ENCODE measurements around the gene OTUB1. TPM values are rescaled to one million over a fixed set of nuclear protein-coding genes. Genes with fewer than 3 reads are reported as not detected.

OTUB1 gene
- total RNA-seq, 2 donors from 2014 or later, result 87.7 to 95.1 TPM

- no peak for DNase-seq
- WGBS, 2 experiments (ENCODE audit: insufficient coverage in 1 of 2, insufficient read length in 1 of 2), result 80 to 91% methylated on average over 1 to 4 of the region's 4 CpGs
- H3K4me3 ChIP-seq (ENCODE audit: low read length), result no peak overlapping the region
- peaks cover 18% of the 10 kb centered on the region for H3K36me3 Mint-ChIP-seq (ENCODE audit: low read depth)
- H3K4me3 Mint-ChIP-seq, result no peak overlapping the region
- no peaks in the 10 kb centered on the region for H3K9me3 ChIP-seq (ENCODE audit: control insufficient read depth, low read length)
- H3K27me3 ChIP-seq (ENCODE audit: control insufficient read depth, insufficient read depth, low read length, poor library complexity, severe bottlenecking), result no peaks in the 10 kb centered on the region
- no peak for TF ChIP-seq CTCF (conservative IDR thresholded peaks at IDR 0.05)
- no peak overlapping the region for H3K9ac ChIP-seq (ENCODE audit: extremely low read depth, low read length, poor library complexity, severe bottlenecking)
- no peak overlapping the region for H3K27ac ChIP-seq (ENCODE audit: low read depth, low read length)
- peak overlapping the region; percentile 46 for H3K27ac Mint-ChIP-seq
- peaks cover 36% of the 10 kb centered on the region for H3K4me1 Mint-ChIP-seq
- H3K9me3 Mint-ChIP-seq, result no peaks in the 10 kb centered on the region
- H3K4me1 ChIP-seq (ENCODE audit: control insufficient read depth, insufficient read depth, low read length), result peaks cover 7% of the 10 kb centered on the region
- peaks cover 17% of the 10 kb centered on the region for H3K36me3 ChIP-seq (ENCODE audit: control insufficient read depth, insufficient read depth, low read length)
- H3K27me3 Mint-ChIP-seq (ENCODE audit: insufficient read depth), result no peaks in the 10 kb centered on the region
Observed at GRCh38 chr11:63941901-63942300, 44.3 kb upstream of the OTUB1 start.

- no peak overlapping the region for H3K4me3 Mint-ChIP-seq
- no peaks in the 10 kb centered on the region for H3K9me3 ChIP-seq (ENCODE audit: control insufficient read depth, low read length)
- DNase-seq, result no peak
- peaks cover 24% of the 10 kb centered on the region for H3K36me3 Mint-ChIP-seq (ENCODE audit: low read depth)
- H3K36me3 ChIP-seq (ENCODE audit: control insufficient read depth, insufficient read depth, low read length), result peaks cover 25% of the 10 kb centered on the region
- H3K4me1 Mint-ChIP-seq, result peaks cover 36% of the 10 kb centered on the region
- H3K4me3 ChIP-seq (ENCODE audit: low read length), result no peak overlapping the region
- no peaks in the 10 kb centered on the region for H3K27me3 ChIP-seq (ENCODE audit: control insufficient read depth, insufficient read depth, low read length, poor library complexity, severe bottlenecking)
- H3K27ac Mint-ChIP-seq, result peak overlapping the region; percentile 39
- no peaks in the 10 kb centered on the region for H3K9me3 Mint-ChIP-seq
- WGBS, 2 experiments (ENCODE audit: insufficient coverage in 1 of 2, insufficient read length in 1 of 2), result 94 to 100% methylated on average over 1 to 3 of the region's 3 CpGs
- H3K27me3 Mint-ChIP-seq (ENCODE audit: insufficient read depth), result no peaks in the 10 kb centered on the region
- H3K27ac ChIP-seq (ENCODE audit: low read depth, low read length), result no peak overlapping the region
- no peak overlapping the region for H3K9ac ChIP-seq (ENCODE audit: extremely low read depth, low read length, poor library complexity, severe bottlenecking)
- H3K4me1 ChIP-seq (ENCODE audit: control insufficient read depth, insufficient read depth, low read length), result peaks cover 7% of the 10 kb centered on the region
- no peak for TF ChIP-seq CTCF (conservative IDR thresholded peaks at IDR 0.05)
Observed at GRCh38 chr11:63942803-63943202, 43.4 kb upstream of the OTUB1 start.

DNA sequence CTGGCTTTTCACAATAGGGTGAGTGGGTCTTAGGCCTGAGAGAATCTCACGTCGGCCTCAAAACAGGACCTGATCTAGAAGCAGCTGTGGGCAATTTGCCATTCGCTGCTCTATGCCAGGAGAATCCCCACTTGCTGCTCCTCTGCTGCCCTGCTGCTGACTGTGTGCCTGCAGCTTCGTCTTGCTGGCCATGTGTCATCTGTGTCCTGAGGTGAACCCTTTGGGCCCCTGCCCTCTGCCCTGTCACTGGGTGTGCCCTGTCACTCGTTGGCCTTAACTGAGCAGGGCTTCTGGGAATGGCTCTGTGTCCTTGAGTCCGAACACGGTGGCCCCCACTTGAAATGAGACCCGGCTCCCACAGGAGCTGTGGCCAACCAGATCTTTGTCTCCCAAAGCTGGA lies 41.3 kb upstream of the OTUB1 start:
- Histone ChIP-seq H3K36me3 (ENCODE audit: control insufficient read depth, insufficient read depth, low read length) (peaks cover 42% of the 10 kb centered on the region), H3K9ac (ENCODE audit: extremely low read depth, low read length, poor library complexity, severe bottlenecking) (no peak overlapping the region), H3K27me3 (ENCODE audit: control insufficient read depth, insufficient read depth, low read length, poor library complexity, severe bottlenecking) (no peaks in the 10 kb centered on the region), H3K27ac (ENCODE audit: low read depth, low read length) (no peak overlapping the region), H3K4me1 (ENCODE audit: control insufficient read depth, insufficient read depth, low read length) (peaks cover 7% of the 10 kb centered on the region), H3K9me3 (ENCODE audit: control insufficient read depth, low read length) (no peaks in the 10 kb centered on the region), H3K4me3 (ENCODE audit: low read length) (no peak overlapping the region)
- no peak for TF ChIP-seq CTCF (conservative IDR thresholded peaks at IDR 0.05)
- H3K27ac Mint-ChIP-seq, result peak overlapping the region; percentile 82
- H3K4me1 Mint-ChIP-seq, result peaks cover 32% of the 10 kb centered on the region
- no peak for DNase-seq
- H3K9me3 Mint-ChIP-seq, result no peaks in the 10 kb centered on the region
- H3K36me3 Mint-ChIP-seq (ENCODE audit: low read depth), result peaks cover 38% of the 10 kb centered on the region
- 90 to 92% methylated on average over 8 of the region's 8 CpGs for WGBS, 2 experiments (ENCODE audit: insufficient coverage in 1 of 2, insufficient read length in 1 of 2)
- no peaks in the 10 kb centered on the region for H3K27me3 Mint-ChIP-seq (ENCODE audit: insufficient read depth)
- no peak overlapping the region for H3K4me3 Mint-ChIP-seq
